Measurements from ENCODE around the gene RFX5. TPM values are rescaled to one million over a fixed set of nuclear protein-coding genes. Genes with fewer than 3 reads are reported as not detected.
A peak's percentile ranks its signal among the peaks of the same experiment; 100 is the strongest.

The RFX5 gene
- total and polyA plus RNA-seq, 2 donors (not counting 3 experiments of a cell fraction or from before 2014, with no cell fraction given) = 23.5 to 52.8 TPM

DNA sequence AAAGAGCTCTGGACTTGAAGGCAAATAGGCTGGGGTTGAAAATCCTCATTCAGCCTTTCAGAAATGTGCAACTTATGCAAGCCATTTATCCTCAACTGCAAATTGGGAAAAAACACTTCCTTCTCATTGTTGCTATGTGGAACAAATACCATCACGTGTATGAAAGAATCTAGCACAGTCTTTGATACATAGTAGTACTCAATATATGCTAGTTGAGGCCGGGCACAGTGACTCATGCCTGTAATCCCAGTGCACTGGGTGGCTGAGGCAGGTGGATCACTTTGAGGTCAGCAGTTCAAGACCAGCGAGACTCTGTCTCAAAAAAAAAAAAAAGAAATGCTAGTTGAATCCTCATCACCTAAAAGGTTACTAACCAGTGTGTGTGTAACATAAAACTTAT, 28.1 kb downstream of the RFX5 start:
- no peak overlapping the region for H3K4me2 ChIP-seq (ENCODE audit: insufficient read depth, low read length)
- peaks cover 4 to 13% of the 10 kb centered on the region in 2 experiments for H3K36me3 ChIP-seq (ENCODE audit: control insufficient read depth in 2 of 2, extremely low read depth in 1 of 2, insufficient read depth in 2 of 2, low read length in 2 of 2)
- dilution Hi-C loops (cut with MboI; ENCODE audit: extremely low pct_ligation_motif_present, low sequenced_read_pairs) = no loop called here
- CTCF ChIA-PET = interaction anchor here (2.5 to 3.8 kb wide), 2 partner anchors 18 to 21 kb away, joined by 10 to 25 read pairs; no protein-coding TSS in a partner anchor
- BruUV-seq (replicated peaks) = no TSS peak
- H3K4me1 ChIP-seq (ENCODE audit: control insufficient read depth, extremely low read depth, insufficient read depth, low read length) = peaks cover 8% of the 10 kb centered on the region
- no peaks in the 10 kb centered on the region for H3K9me1 ChIP-seq (replicated peaks; ENCODE audit: control insufficient read depth, extremely low read depth, insufficient read depth, low read length)
- FAIRE-seq (no peak), DNase-seq (ENCODE audit: low read depth, low spot score) (no peak)
- H4K20me1 ChIP-seq (replicated peaks; ENCODE audit: control insufficient read depth, extremely low read depth, insufficient read depth, low read length) = no peaks in the 10 kb centered on the region
- TF ChIP-seq MYC (IDR thresholded peaks at IDR 0.05; ENCODE audit: low read depth, low read length) = no peak
- TF ChIP-seq POLR2AphosphoS5 (IDR thresholded peaks at IDR 0.05; ENCODE audit: insufficient read depth, low read depth, low read length) = no peak
- no peak for TF ChIP-seq GATA2 (IDR thresholded peaks at IDR 0.05; ENCODE audit: insufficient read depth, insufficient read length, low read depth, low read length)
- TF ChIP-seq, protein P1, sequence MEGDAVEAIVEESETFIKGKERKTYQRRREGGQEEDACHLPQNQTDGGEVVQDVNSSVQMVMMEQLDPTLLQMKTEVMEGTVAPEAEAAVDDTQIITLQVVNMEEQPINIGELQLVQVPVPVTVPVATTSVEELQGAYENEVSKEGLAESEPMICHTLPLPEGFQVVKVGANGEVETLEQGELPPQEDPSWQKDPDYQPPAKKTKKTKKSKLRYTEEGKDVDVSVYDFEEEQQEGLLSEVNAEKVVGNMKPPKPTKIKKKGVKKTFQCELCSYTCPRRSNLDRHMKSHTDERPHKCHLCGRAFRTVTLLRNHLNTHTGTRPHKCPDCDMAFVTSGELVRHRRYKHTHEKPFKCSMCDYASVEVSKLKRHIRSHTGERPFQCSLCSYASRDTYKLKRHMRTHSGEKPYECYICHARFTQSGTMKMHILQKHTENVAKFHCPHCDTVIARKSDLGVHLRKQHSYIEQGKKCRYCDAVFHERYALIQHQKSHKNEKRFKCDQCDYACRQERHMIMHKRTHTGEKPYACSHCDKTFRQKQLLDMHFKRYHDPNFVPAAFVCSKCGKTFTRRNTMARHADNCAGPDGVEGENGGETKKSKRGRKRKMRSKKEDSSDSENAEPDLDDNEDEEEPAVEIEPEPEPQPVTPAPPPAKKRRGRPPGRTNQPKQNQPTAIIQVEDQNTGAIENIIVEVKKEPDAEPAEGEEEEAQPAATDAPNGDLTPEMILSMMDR (IDR thresholded peaks at IDR 0.05; ENCODE audit: extremely low read depth in 1 of 2, insufficient read depth in 1 of 2, low read depth in 1 of 2, low read length in 2 of 2) = no peak
- no peak for TF ChIP-seq POLR2A (IDR thresholded peaks at IDR 0.05; ENCODE audit: low read depth, low read length)
- no peak overlapping the region for H3K27ac ChIP-seq (ENCODE audit: insufficient read depth, low read depth, low read length)
- POLR2A ChIA-PET = no interaction called here
- intact Hi-C loops (cut with micrococcal nuclease) = no loop called here
- H3K79me2 ChIP-seq (ENCODE audit: control insufficient read depth, insufficient read depth, low read length) = peaks cover 6% of the 10 kb centered on the region
- H3K9ac ChIP-seq (replicated peaks; ENCODE audit: extremely low read depth, insufficient read depth, low read length) = no peak overlapping the region
- no peaks in the 10 kb centered on the region for H3K9me3 ChIP-seq (replicated peaks; ENCODE audit: control insufficient read depth, insufficient read depth, low read length)
- no peak overlapping the region for H3K4me3 ChIP-seq (replicated peaks in 1 of 3; ENCODE audit: insufficient read depth in 1 of 3, low read depth in 1 of 3, low read length in 3 of 3)
- no peaks in the 10 kb centered on the region for H3K27me3 ChIP-seq (ENCODE audit: control insufficient read depth in 2 of 2, insufficient read depth in 2 of 2, low read length in 2 of 2)
- no peak overlapping the region for H2AFZ ChIP-seq (ENCODE audit: low read depth, low read length)

DNA sequence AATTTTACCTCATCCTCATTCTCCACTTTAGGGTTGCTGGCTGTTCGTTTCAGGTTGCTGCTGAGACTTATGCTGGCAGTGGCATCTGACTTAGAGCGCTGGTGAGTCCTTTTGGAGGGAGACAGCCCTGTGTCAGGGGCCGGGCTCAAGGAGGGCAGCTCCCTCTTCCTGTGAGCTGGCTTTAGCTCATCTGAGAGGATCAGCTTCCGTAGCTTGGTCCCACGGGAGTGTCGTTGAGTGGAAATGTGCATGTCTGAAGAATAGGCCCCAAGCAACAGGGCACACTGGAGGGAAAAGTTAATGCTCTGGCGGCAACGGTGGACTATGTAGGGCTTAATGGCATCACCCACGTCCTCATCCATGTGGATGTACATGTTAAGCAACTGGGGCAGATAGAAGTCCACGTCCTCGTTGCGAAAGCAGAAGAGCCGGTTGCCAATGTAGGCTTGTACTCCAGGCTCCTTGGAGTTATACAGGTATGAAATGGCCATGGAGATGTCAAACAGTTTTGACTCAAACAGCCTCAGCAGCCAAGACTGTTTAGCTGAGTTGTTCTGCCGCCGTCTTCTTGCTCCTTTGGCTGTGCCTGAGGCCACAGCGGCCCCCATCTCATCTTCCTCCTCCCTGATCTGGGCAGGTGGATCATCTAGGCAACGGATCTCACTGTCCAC, 31.4 kb downstream of the RFX5 start:
- Histone ChIP-seq H3K9me1 (replicated peaks; ENCODE audit: control insufficient read depth, extremely low read depth, insufficient read depth, low read length) (no peaks in the 10 kb centered on the region), H3K4me3 (replicated peaks in 1 of 3; ENCODE audit: insufficient read depth in 1 of 3, low read depth in 1 of 3, low read length in 3 of 3) (no peak overlapping the region), H3K9me3 (replicated peaks; ENCODE audit: control insufficient read depth, insufficient read depth, low read length) (no peaks in the 10 kb centered on the region), H4K20me1 (replicated peaks; ENCODE audit: control insufficient read depth, extremely low read depth, insufficient read depth, low read length) (no peaks in the 10 kb centered on the region), H3K36me3 (ENCODE audit: control insufficient read depth in 2 of 2, extremely low read depth in 1 of 2, insufficient read depth in 2 of 2, low read length in 2 of 2) (peaks cover 11 to 19% of the 10 kb centered on the region in 2 experiments), H2AFZ (ENCODE audit: low read depth, low read length) (no peak overlapping the region), H3K27me3 (ENCODE audit: control insufficient read depth in 2 of 2, insufficient read depth in 2 of 2, low read length in 2 of 2) (no peaks in the 10 kb centered on the region), H3K4me2 (ENCODE audit: insufficient read depth, low read length) (no peak overlapping the region), H3K4me1 (ENCODE audit: control insufficient read depth, extremely low read depth, insufficient read depth, low read length) (peaks cover 37% of the 10 kb centered on the region), H3K27ac (ENCODE audit: insufficient read depth, low read depth, low read length) (no peak overlapping the region), H3K79me2 (ENCODE audit: control insufficient read depth, insufficient read depth, low read length) (peaks cover 17% of the 10 kb centered on the region), H3K9ac (replicated peaks; ENCODE audit: extremely low read depth, insufficient read depth, low read length) (no peak overlapping the region)
- TF ChIP-seq EZH2 (IDR thresholded peaks at IDR 0.05; ENCODE audit: borderline replicate concordance, low read depth, low read length, severe bottlenecking) = no peak
- FAIRE-seq = no peak
- POLR2A ChIA-PET = no interaction called here
- BruUV-seq (replicated peaks) = TSS peak; percentile 11
- CTCF ChIA-PET = interaction anchor here (1.2 to 3.8 kb wide), 2 partner anchors 10 to 25 kb away, joined by 3 to 25 read pairs; no protein-coding TSS in a partner anchor
- dilution Hi-C loops (cut with MboI; ENCODE audit: extremely low pct_ligation_motif_present, low sequenced_read_pairs) = no loop called here
- no peak for DNase-seq (ENCODE audit: low read depth, low spot score)
- intact Hi-C loops (cut with micrococcal nuclease) = no loop called here

Measured in endothelial cell of umbilical vein (primary cell).